Activated T-helper 1 cell treated with anti-CD3 and anti-CD28 coated beads, Interleukin-12 subunit alpha, Interleukin-12 subunit beta, Interleukin-2, Interleukin-4 antibody, amounts not matched to agents 30 ng/mL and 10 ng/mL and 1 ng/mL, durations not matched to agents 14 hours and 24 hours and 36 hours (primary cell): ENCODE results near the gene ANO8. TPM values are rescaled to one million over a fixed set of nuclear protein-coding genes. Genes with fewer than 3 reads are reported as not detected.

Source experiments
- DNase-seq: peaks from one replicate; pipeline ENCODE4 v3.0.0; 2021; ENCODE audit warnings: low spot score
- H3K27ac Mint-ChIP-seq: one replicate; pipeline ENCODE4 v1.8.0; 2021; ENCODE audit warnings: mild to moderate bottlenecking, mixed read lengths
- H3K27me3 Mint-ChIP-seq: one replicate; pipeline ENCODE4 v1.8.0; 2022; ENCODE audit warnings: mild to moderate bottlenecking, moderate library complexity, mixed read lengths; ENCODE audit not compliant: insufficient read depth
- H3K36me3 Mint-ChIP-seq: one replicate; pipeline ENCODE4 v1.8.0; 2021; ENCODE audit warnings: low read depth, mixed read lengths
- H3K4me1 Mint-ChIP-seq: one replicate; pipeline ENCODE4 v1.8.0; 2021; ENCODE audit warnings: low read depth, mixed read lengths
- H3K4me3 Mint-ChIP-seq: one replicate; pipeline ENCODE4 v1.8.0; 2021; ENCODE audit warnings: mild to moderate bottlenecking, moderate library complexity, mixed read lengths
- H3K9me3 Mint-ChIP-seq: one replicate; pipeline ENCODE4 v1.8.0; 2021; ENCODE audit warnings: mixed read lengths
- intact Hi-C: fragments of 100-400 bp; cut with micrococcal nuclease; formaldehyde crosslinking; loops from one replicate; pipeline ENCODE4 v1.15.1; 2024
- total RNA-seq: library from RNA; stranded (reverse); gene quantifications from 2 replicates; pipeline ENCODE4 v1.2.3, GENCODE V29; 2022

Gene ANO8
- total RNA-seq, 1 donor from 2014 or later, result 6.6 TPM

GRCh38 chr19:17294051-17294891, 40.4 kb downstream of the ANO8 start:
- Mint-ChIP-seq H3K27ac (no peak overlapping the region), H3K36me3 (peaks cover 2% of the 10 kb centered on the region), H3K4me1 (no peaks in the 10 kb centered on the region), H3K27me3 (no peaks in the 10 kb centered on the region), H3K9me3 (no peaks in the 10 kb centered on the region), H3K4me3 (no peak overlapping the region)
- intact Hi-C loops, result loop anchor here (5.0 kb wide), 1 partner anchor 47 kb away; the partner anchor contains the start of gene NR2F6
- peak; percentile 37 for DNase-seq

DNA sequence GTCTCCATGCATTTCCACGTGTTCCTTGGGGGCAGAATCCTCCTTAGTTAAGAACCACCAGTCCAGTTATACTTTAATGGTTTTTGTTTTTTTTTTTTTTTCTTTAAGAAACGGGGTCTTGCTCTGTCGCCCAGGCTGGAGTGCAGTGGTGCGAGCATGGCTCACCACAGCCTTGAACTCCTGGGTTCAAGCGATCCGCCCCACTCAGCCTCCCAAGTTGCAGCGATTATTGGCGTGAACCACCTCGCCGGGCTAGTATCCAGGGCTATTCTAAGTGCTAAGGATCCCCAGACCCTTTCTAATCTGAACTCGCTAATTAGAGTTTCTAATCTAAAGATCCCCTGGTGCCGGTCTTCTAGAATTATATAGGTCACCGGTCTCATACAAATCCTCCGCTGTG, 41.0 kb downstream of the ANO8 start:
- H3K4me3 Mint-ChIP-seq, result no peak overlapping the region
- no peak for DNase-seq
- H3K36me3 Mint-ChIP-seq, result peaks cover 2% of the 10 kb centered on the region
- H3K27me3 Mint-ChIP-seq, result no peaks in the 10 kb centered on the region
- H3K9me3 Mint-ChIP-seq, result no peaks in the 10 kb centered on the region
- intact Hi-C loops, result loop anchor here (1.0 to 5.0 kb wide), 2 partner anchors 46 to 126 kb away; partner anchors contain the start of gene NR2F6
- H3K4me1 Mint-ChIP-seq, result no peaks in the 10 kb centered on the region
- no peak overlapping the region for H3K27ac Mint-ChIP-seq

GRCh38 chr19:17292301-17293074, 42.2 kb downstream of the ANO8 start:
- Mint-ChIP-seq H3K4me1 (no peaks in the 10 kb centered on the region), H3K27me3 (no peaks in the 10 kb centered on the region), H3K27ac (peak overlapping the region; percentile 87), H3K4me3 (peak overlapping the region; percentile 85), H3K9me3 (no peaks in the 10 kb centered on the region), H3K36me3 (peaks cover 2% of the 10 kb centered on the region)
- DNase-seq, result peak; percentile 69
- intact Hi-C loops, result loop anchor here (1.0 to 5.0 kb wide), 8 partner anchors 10 to 174 kb away; partner anchors contain the start of genes BABAM1, GTPBP3, MRPL34 and NR2F6

- intact Hi-C loops, result no loop called here
- DNase-seq, result peak; percentile 22
- Mint-ChIP-seq H3K9me3 (no peaks in the 10 kb centered on the region), H3K36me3 (no peaks in the 10 kb centered on the region), H3K4me1 (no peaks in the 10 kb centered on the region), H3K4me3 (no peak overlapping the region), H3K27me3 (no peaks in the 10 kb centered on the region), H3K27ac (no peak overlapping the region)
Observed at GRCh38 chr19:17289489-17289888, 45.2 kb downstream of the ANO8 start.

DNA sequence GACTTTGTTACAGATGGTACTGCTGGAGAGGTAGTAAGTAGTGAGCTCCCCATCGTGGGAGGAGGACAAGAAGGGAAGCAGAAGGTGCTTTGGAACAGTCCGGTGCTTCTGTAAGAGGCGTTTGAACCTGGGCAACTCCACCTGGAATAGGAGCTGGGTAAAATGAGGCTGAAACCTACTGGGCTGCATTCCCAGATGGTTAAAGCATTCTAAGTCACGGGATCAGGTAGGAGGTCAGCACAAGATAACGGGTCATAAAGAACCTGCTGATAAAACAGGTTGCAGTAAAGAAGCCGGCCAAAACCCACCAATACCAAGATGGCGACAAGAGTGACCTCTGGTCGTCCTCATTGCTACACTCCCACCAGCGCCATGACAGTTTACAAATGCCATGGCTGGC, 47.9 kb downstream of the ANO8 start:
- Mint-ChIP-seq H3K27ac (no peak overlapping the region), H3K4me1 (peaks cover 4% of the 10 kb centered on the region), H3K27me3 (no peaks in the 10 kb centered on the region), H3K4me3 (no peak overlapping the region), H3K9me3 (no peaks in the 10 kb centered on the region), H3K36me3 (no peaks in the 10 kb centered on the region)
- DNase-seq, result no peak
- intact Hi-C loops, result no loop called here

DNA sequence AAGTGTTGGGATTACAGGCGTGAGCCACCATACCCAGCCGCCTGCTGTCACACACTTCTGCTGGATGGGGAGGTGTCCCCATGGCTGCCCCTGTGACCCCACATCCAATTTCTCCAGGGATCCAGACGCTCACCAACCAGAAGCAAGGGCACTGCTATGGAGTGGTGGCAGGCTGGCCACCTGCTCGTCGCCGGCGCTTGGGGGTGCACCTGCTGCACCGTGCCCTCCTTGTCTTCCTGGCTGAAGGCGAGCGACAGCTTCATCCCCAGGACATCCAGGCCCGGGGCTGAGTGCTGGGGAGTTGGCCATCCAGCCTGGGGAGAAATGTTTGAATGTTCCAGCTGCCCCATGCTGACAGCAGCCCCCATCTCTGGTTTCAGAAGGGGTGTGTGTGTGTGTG, 48.4 kb downstream of the ANO8 start:
- Mint-ChIP-seq H3K4me1 (peaks cover 4% of the 10 kb centered on the region), H3K9me3 (no peaks in the 10 kb centered on the region), H3K27me3 (no peaks in the 10 kb centered on the region), H3K4me3 (no peak overlapping the region), H3K27ac (no peak overlapping the region), H3K36me3 (no peaks in the 10 kb centered on the region)
- intact Hi-C loops, result no loop called here
- no peak for DNase-seq

DNA sequence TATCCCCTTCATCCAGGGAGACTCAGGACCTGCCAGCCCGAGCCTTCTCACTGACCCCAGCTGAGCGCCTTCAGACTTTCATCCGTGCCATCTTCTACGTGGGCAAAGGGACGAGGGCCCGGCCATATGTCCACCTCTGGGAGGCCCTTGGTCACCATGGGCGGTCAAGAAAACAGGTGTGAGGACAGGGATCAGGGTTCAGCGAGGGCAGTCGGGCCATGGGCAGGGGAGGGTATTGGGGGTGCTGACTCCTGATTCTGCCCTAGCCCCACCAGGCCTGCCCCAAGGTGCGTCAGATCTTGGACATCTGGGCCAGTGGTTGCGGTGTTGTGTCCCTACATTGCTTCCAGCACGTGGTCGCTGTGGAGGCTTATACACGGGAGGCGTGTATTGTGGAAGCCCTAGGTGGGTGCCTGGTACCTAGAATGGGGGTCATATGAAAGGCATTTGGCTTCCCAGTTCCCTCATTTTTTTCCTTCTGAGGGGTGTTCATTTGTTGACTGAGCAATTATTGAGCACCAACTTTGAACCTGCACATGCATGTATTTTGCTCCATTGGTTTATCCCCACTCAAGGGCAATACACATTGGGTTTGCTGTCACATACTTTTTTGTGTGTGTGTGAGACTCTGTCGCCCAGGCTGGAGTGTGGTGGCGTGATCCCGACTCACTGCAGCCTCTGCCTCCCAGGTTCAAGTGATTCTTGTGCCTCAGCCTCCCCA, 49.1 kb downstream of the ANO8 start:
- Mint-ChIP-seq H3K27ac (no peak overlapping the region), H3K4me1 (peaks cover 4% of the 10 kb centered on the region), H3K4me3 (no peak overlapping the region), H3K27me3 (no peaks in the 10 kb centered on the region), H3K36me3 (no peaks in the 10 kb centered on the region), H3K9me3 (no peaks in the 10 kb centered on the region)
- intact Hi-C loops, result no loop called here
- DNase-seq, result no peak

GRCh38 chr19:17283504-17283996, 51.1 kb downstream of the ANO8 start:
- DNase-seq, result no peak
- intact Hi-C loops, result loop anchor here (5.0 kb wide), 1 partner anchor 56 kb away; the partner anchor contains the start of gene OCEL1
- peaks cover 4% of the 10 kb centered on the region for H3K4me1 Mint-ChIP-seq
- no peak overlapping the region for H3K4me3 Mint-ChIP-seq
- peak overlapping the region; percentile 34 for H3K27ac Mint-ChIP-seq
- no peaks in the 10 kb centered on the region for H3K27me3 Mint-ChIP-seq
- H3K36me3 Mint-ChIP-seq, result peaks cover 3% of the 10 kb centered on the region
- no peaks in the 10 kb centered on the region for H3K9me3 Mint-ChIP-seq

DNA sequence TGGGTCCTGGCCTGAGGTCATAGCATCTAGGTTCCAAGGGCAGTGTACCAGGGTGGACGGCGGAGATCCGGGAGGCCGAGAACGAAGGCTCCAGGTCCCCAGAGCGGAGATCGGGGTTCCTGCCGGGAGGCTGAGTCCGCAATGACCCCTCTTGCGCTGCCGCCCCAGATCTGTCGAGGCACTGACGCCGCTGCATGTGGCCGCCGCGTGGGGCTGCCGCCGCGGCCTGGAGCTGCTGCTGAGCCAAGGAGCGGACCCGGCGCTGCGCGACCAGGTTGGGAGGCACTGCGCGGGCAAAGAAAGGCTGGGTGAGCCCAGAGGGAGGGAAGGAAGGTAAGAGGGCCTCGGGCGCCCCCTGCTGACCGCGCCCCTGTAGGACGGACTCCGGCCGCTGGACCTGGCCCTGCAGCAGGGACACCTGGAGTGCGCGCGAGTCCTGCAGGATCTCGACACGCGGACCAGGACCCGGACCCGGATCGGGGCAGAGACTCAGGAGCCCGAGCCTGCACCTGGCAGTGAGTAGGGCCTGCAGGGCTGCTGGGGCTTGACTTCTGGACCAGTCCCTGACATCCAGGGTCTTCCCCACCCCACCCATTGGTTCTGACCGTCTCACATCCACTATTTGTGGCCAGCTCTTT, 52.0 kb downstream of the ANO8 start:
- H3K4me3 Mint-ChIP-seq, result peak overlapping the region; percentile 89
- no peaks in the 10 kb centered on the region for H3K9me3 Mint-ChIP-seq
- peaks cover 4% of the 10 kb centered on the region for H3K4me1 Mint-ChIP-seq
- peak overlapping the region; percentile 58 for H3K27ac Mint-ChIP-seq
- no peaks in the 10 kb centered on the region for H3K27me3 Mint-ChIP-seq
- intact Hi-C loops, result loop anchor here (1.0 to 5.0 kb wide), 7 partner anchors 10 to 511 kb away; partner anchors contain the start of genes ABHD8 and OCEL1
- peak; percentile 72 for DNase-seq
- peaks cover 3% of the 10 kb centered on the region for H3K36me3 Mint-ChIP-seq

DNA sequence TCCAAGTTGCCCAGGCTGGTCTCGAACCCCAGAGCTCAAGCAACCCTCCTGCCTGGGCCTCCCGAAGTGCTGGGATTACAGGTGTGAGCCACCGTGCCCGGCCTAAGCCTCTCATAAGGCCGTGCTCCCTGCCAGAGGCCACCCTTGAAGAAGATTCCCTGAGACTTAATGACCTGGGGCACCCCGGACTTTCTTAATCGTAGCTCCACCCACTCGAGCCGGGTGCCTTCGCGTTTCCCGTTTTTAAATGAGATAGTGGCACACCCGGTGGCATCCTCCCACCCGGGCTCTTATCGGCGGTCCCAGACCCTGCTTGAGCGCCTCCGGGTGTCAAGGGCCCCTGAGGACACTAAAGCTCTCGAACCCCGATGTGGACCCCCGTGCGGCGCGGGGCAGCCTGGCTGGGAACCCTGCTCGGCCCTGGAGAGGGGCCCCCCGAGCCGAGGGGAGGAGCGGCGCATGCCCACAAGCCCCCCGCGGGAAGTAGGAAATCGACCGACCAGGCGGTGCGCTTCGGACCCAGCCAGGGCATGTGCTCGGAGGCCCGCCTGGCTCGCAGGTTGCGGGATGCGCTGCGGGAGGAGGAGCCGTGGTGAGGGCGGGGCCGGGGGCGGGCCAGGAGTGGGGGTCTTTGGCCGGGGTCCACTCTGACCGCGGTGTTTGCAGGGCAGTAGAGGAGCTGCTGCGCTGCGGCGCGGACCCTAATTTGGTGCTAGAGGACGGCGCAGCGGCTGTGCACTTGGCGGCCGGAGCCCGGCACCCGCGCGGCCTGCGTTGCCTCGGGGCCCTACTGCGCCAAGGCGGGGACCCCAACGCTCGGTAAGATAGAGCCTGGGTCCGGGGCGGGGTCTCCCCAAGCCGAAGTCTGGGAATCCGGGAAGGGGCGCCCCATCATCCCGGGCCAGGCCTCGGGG, 53.0 kb downstream of the ANO8 start, which contains the start of gene ANKLE1:
Gene ANKLE1 (plus strand): TSS at position 511 of the 914 bp plus-strand sequence. CDS start 20 bp downstream, at position 531.
- Mint-ChIP-seq H3K27ac (peak within 1 kb of the TSS; percentile 58), H3K4me3 (peak within 1 kb of the TSS; percentile 89), H3K27me3 (no peaks in the 10 kb centered on the region), H3K36me3 (peaks cover 7% of the 10 kb centered on the region), H3K9me3 (no peaks in the 10 kb centered on the region), H3K4me1 (peaks cover 4% of the 10 kb centered on the region)
- intact Hi-C loops, result loop anchor here (1.0 to 5.0 kb wide), 7 partner anchors 11 to 510 kb away; partner anchors contain the start of genes ABHD8 and OCEL1
- DNase-seq, result peak; percentile 12

DNA sequence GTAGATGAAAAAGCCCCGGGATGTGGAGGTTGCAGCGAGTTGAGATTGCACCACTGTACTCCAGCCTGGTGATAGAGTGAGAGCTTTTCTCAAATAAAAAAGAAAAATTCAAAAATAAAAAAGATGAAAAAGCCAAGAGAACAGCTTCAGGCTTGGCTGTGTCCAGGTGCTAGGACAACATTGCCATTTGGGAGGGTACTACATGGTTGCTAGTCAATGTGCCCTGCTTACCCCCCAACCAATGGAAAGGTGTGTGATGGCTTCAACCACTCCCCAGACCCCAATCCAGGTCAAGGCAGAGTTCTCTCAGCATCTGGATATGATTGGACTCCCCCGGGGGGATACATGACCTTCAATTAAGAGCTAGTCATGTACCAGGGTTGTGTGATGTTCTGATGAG, 55.2 kb downstream of the ANO8 start:
- H3K27me3 Mint-ChIP-seq, result no peaks in the 10 kb centered on the region
- H3K4me1 Mint-ChIP-seq, result peaks cover 4% of the 10 kb centered on the region
- no peak overlapping the region for H3K4me3 Mint-ChIP-seq
- intact Hi-C loops, result loop anchor here (1.0 kb wide), 1 partner anchor 12 kb away; the partner anchor contains the start of gene BABAM1
- H3K9me3 Mint-ChIP-seq, result no peaks in the 10 kb centered on the region
- peaks cover 14% of the 10 kb centered on the region for H3K36me3 Mint-ChIP-seq
- no peak overlapping the region for H3K27ac Mint-ChIP-seq
- DNase-seq, result no peak
